ENCODE measurements around the gene CCND2.

CCND2 gene

GRCh38 chr12:4256043-4256826 lies 17.3 kb upstream of the CCND2 start:
- no peak for DNase-seq (ENCODE audit: low spot score)
- no peak for FAIRE-seq

GRCh38 chr12:4257442-4257841 lies 16.1 kb upstream of the CCND2 start:
- FAIRE-seq, result no peak
- no peak for DNase-seq (ENCODE audit: low spot score)

GRCh38 chr12:4259099-4259498 lies 14.5 kb upstream of the CCND2 start:
- no peak for FAIRE-seq

GRCh38 chr12:4261655-4262054 lies 11.9 kb upstream of the CCND2 start:
- no peak for FAIRE-seq
- no peak for DNase-seq (ENCODE audit: low spot score)

More at GRCh38 chr12:4259099-4259498, 14.5 kb upstream of the CCND2 start:
- no peak for DNase-seq (ENCODE audit: low spot score)

- DNase-seq (ENCODE audit: low spot score), result no peak
- no peak for FAIRE-seq
These were observed 8.3 kb upstream of the CCND2 start for GRCh38 chr12:4265280-4265679.

GRCh38 chr12:4266990-4267389 lies 6.6 kb upstream of the CCND2 start:
- DNase-seq (ENCODE audit: low spot score) (no peak), FAIRE-seq (no peak)

- DNase-seq (ENCODE audit: low spot score) (no peak), FAIRE-seq (no peak)
These were observed 5.7 kb upstream of the CCND2 start for GRCh38 chr12:4267704-4268328.

- FAIRE-seq, result no peak
- no peak for DNase-seq (ENCODE audit: low spot score)
These were observed 5.0 kb upstream of the CCND2 start for GRCh38 chr12:4268329-4269181.

- DNase-seq (ENCODE audit: low spot score) (no peak), FAIRE-seq (no peak)
These were observed 4.1 kb upstream of the CCND2 start for GRCh38 chr12:4269279-4269991.

GRCh38 chr12:4270016-4270830 lies 3.3 kb upstream of the CCND2 start:
- FAIRE-seq, result no peak
- DNase-seq (ENCODE audit: low spot score), result no peak

- FAIRE-seq, result no peak
- DNase-seq (ENCODE audit: low spot score), result no peak
These were observed 2.5 kb upstream of the CCND2 start for GRCh38 chr12:4270831-4271716.

GRCh38 chr12:4271717-4272423 lies 1.7 kb upstream of the CCND2 start:
- DNase-seq (ENCODE audit: low spot score), result no peak

GRCh38 chr12:4272424-4273272 lies 914 bp upstream of the CCND2 start:
- DNase-seq (ENCODE audit: low spot score) (no peak), FAIRE-seq (no peak)

More at GRCh38 chr12:4271717-4272423, 1.7 kb upstream of the CCND2 start:
- no peak for FAIRE-seq

GRCh38 chr12:4273273-4273651 lies 300 bp upstream of the CCND2 start:
- DNase-seq (ENCODE audit: low spot score) (no peak), FAIRE-seq (no peak)

- no peak for DNase-seq (ENCODE audit: low spot score)
- no peak for FAIRE-seq
These were observed 944 bp downstream of the CCND2 start for GRCh38 chr12:4274396-4275015.

- DNase-seq (ENCODE audit: low spot score) (no peak), FAIRE-seq (no peak)
These were observed 1.7 kb downstream of the CCND2 start for GRCh38 chr12:4275016-4275869.

- no peak for DNase-seq (ENCODE audit: low spot score)
These were observed 2.3 kb downstream of the CCND2 start for GRCh38 chr12:4275870-4276301.

More at GRCh38 chr12:4275870-4276301, 2.3 kb downstream of the CCND2 start:
- no peak for FAIRE-seq
